NT2/D1 (cell line): ENCODE results near the gene LARGE1.

ENCODE experiments used
- DNase-seq: peaks from one replicate; pipeline ENCODE4 v3.0.0-alpha.2; 2011; ENCODE audit warnings: low read depth, low spot score
- H3K27me3 ChIP-seq: 2 replicates; pipeline ENCODE4 v1.6.0; 2011; ENCODE audit warnings: mild to moderate bottlenecking; ENCODE audit not compliant: insufficient read length, insufficient read depth
- H3K36me3 ChIP-seq: 2 replicates; pipeline ENCODE4 v1.6.1; 2011; ENCODE audit warnings: mild to moderate bottlenecking, low read length, mixed read lengths; ENCODE audit not compliant: insufficient read depth, insufficient read length
- H3K4me1 ChIP-seq: 2 replicates; pipeline ENCODE4 v1.5.1; 2011; ENCODE audit not compliant: insufficient read depth, insufficient read length
- H3K4me3 ChIP-seq: 2 replicates; pipeline ENCODE4 v1.5.1; 2011; ENCODE audit warnings: low read depth; ENCODE audit not compliant: insufficient read length
- H3K9ac ChIP-seq: 2 replicates; pipeline ENCODE4 v1.6.0; 2011; ENCODE audit warnings: low read depth; ENCODE audit not compliant: insufficient read length
- H3K9me3 ChIP-seq: 2 replicates; pipeline ENCODE4 v1.5.1; 2011; ENCODE audit warnings: mild to moderate bottlenecking, low read length; ENCODE audit not compliant: insufficient read depth
- SUZ12 ChIP-seq: IDR thresholded peaks from 2 replicates; pipeline ENCODE4 v1.6.1; 2011; ENCODE audit not compliant: insufficient read length, insufficient read depth; ENCODE audit errors: extremely low read depth
- YY1 ChIP-seq: IDR thresholded peaks from 2 replicates; pipeline ENCODE4 v1.6.1; 2011; ENCODE audit not compliant: insufficient read length, insufficient read depth
- ZNF274 ChIP-seq: IDR thresholded peaks from 2 replicates; pipeline ENCODE4 v1.6.1; 2011; ENCODE audit warnings: mild to moderate bottlenecking, low read depth, low read length

LARGE1 gene

DNA sequence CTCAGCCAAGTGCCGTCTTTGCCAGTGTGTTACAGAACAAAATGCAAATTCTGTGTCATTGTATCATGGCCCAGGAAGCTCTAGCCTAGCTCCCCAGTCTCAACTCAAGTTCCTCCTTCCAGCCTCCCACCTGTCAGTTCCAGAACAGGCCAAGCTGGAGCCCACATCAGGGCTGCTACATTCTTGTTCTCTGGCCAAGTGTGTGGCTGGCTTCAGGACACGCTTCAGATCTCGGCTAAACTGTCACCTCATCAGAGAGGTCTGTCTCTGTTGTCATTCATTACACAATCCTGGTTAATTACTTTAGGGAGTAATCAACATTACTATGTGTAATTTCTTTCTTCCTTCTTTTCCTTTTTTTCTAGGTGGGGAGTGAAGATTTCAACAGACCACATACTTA, 515.1 kb downstream of the LARGE1 start:
- DNase-seq: no peak
- Histone ChIP-seq H3K9ac (no peak overlapping the region), H3K9me3 (no peaks in the 10 kb centered on the region), H3K4me3 (no peak overlapping the region), H3K27me3 (no peaks in the 10 kb centered on the region), H3K4me1 (no peaks in the 10 kb centered on the region), H3K36me3 (peaks cover 3% of the 10 kb centered on the region)
- no peak for TF ChIP-seq YY1
- no peak for TF ChIP-seq SUZ12
- no peak for TF ChIP-seq ZNF274

DNA sequence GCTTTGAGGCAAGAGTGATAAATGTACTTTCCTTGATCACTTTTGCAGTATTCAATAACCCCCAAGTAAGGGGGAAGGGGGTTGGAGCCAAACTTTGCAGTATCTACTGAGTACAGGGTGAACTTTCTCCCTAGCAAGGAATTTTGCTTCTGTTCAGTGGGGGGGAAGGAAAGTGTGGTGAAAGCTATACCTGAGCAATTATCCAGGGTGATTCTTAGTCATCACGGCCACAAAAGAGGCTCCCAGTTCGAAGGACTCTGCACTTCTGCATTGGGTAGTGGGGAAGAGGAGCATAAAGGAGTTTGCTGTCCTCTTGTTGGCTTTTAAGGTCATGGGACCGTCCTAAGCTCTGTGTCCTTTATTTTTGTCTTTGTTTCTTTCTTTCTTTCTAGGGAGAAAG, 515.6 kb downstream of the LARGE1 start:
- H3K36me3 ChIP-seq: peaks cover 3% of the 10 kb centered on the region
- no peak overlapping the region for H3K9ac ChIP-seq
- H3K9me3 ChIP-seq: no peaks in the 10 kb centered on the region
- no peaks in the 10 kb centered on the region for H3K27me3 ChIP-seq
- no peak for DNase-seq
- H3K4me3 ChIP-seq: no peak overlapping the region
- TF ChIP-seq SUZ12 (no peak), ZNF274 (no peak)
- no peaks in the 10 kb centered on the region for H3K4me1 ChIP-seq

DNA sequence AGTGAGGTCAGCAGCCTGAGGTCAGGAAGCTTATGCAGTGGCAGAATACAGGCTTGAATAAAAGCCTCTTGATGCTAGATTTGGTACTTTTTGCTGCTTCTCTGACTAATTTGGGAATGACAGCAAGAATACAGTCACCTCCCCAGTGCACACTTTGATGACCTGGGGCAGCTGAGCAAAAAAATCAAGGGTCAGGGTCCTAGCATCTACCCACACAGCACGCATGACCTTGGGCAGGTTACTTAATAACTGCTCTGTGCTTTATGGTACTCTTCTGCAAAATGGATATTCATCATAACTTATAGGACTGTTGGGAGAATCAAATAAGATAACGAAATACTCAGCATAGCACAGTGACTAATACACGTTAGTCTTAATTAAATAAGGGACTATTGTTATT, 518.0 kb downstream of the LARGE1 start:
- H3K27me3 ChIP-seq: no peaks in the 10 kb centered on the region
- H3K4me3 ChIP-seq: no peak overlapping the region
- H3K4me1 ChIP-seq: no peaks in the 10 kb centered on the region
- TF ChIP-seq SUZ12: no peak
- no peak for TF ChIP-seq YY1
- no peak for TF ChIP-seq ZNF274
- no peak for DNase-seq
- H3K36me3 ChIP-seq: peaks cover 3% of the 10 kb centered on the region
- H3K9ac ChIP-seq: no peak overlapping the region
- H3K9me3 ChIP-seq: no peaks in the 10 kb centered on the region

DNA sequence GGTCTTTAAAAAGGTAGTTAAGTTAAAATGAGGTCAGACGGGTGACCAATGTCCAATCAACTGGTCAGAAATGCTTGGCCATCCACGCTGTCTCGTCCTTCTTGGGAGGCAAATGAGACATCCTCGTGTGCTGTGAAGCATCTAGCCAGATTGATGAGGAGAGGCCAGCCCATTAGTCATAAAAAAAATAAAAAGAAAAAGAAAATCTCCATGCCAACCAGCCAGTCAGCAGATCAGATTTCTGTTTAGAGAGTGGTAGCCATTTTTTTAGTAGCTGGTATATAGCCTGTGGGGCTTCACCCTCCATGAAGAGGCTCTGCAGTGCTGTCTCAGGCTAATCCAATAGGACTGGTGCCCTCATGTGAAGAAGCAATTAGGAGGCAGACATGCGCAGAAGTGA, 519.0 kb downstream of the LARGE1 start:
- Histone ChIP-seq H3K36me3 (peaks cover 3% of the 10 kb centered on the region), H3K9me3 (no peaks in the 10 kb centered on the region), H3K27me3 (no peaks in the 10 kb centered on the region), H3K4me3 (no peak overlapping the region), H3K9ac (no peak overlapping the region), H3K4me1 (no peaks in the 10 kb centered on the region)
- no peak for DNase-seq
- TF ChIP-seq SUZ12 (no peak), ZNF274 (no peak), YY1 (no peak)

DNA sequence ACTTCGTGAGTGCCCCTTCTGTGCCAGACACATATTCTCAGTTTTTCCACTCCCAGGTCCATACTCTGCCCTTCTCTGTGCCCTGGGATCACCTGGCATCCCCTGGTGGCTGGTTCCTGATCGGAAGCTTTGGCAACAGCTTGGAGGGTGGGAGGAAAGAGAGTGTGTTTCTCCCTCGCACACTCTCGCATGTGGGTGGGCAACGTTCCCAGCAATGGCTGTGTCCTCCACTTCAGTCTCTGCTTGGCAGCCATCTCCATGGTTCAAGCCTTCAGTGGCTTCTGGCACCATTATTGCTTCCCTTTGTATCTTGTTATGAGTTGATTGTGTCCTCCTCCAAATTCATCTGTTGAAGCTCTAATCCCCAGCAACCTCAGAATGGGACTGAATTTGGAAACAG, 519.4 kb downstream of the LARGE1 start:
- H3K9ac ChIP-seq: no peak overlapping the region
- H3K9me3 ChIP-seq: no peaks in the 10 kb centered on the region
- TF ChIP-seq ZNF274 (no peak), SUZ12 (no peak), YY1 (no peak)
- no peaks in the 10 kb centered on the region for H3K27me3 ChIP-seq
- H3K36me3 ChIP-seq: peaks cover 3% of the 10 kb centered on the region
- H3K4me3 ChIP-seq: no peak overlapping the region
- no peak for DNase-seq
- no peaks in the 10 kb centered on the region for H3K4me1 ChIP-seq

DNA sequence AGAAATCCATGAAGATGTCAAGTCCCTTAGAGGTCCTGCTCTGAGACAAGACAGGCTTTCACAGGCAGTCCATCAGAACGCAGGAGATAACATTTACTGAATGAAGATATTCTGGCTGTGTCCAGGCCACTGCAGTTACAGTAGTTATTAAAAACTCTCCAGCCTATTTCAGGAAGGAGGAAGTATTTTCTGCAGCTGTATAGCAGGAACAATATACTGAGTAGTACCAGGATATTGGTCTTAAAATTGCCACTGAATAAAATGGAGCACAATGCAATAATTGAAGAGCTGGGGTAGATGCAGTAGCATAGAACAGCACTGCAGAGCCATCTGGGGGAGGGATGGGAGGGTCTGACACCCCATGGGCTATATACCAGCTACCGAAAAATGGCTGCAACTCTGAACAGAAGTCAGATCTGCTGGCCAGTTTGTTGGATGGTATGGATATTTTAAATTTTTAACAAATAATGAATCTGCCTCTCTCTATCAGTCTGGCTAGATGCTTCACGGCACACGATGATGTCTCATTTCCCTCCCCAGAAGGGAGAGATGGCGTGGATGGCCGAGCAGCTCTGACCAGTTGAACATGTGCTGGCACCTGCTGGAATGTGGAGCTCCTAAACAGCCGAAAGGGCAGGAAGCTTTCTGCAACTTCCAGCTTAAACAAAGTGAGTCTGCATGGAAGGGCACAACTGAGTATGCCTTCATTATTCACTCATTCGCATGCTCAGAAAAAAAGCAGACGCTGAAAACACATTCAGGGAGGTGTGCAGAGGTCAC, 520.0 kb downstream of the LARGE1 start:
- TF ChIP-seq ZNF274: no peak
- no peak for TF ChIP-seq SUZ12
- Histone ChIP-seq H3K27me3 (no peaks in the 10 kb centered on the region), H3K9ac (no peak overlapping the region), H3K4me3 (no peak overlapping the region), H3K36me3 (peaks cover 3% of the 10 kb centered on the region), H3K4me1 (no peaks in the 10 kb centered on the region), H3K9me3 (no peaks in the 10 kb centered on the region)
- DNase-seq: no peak

DNA sequence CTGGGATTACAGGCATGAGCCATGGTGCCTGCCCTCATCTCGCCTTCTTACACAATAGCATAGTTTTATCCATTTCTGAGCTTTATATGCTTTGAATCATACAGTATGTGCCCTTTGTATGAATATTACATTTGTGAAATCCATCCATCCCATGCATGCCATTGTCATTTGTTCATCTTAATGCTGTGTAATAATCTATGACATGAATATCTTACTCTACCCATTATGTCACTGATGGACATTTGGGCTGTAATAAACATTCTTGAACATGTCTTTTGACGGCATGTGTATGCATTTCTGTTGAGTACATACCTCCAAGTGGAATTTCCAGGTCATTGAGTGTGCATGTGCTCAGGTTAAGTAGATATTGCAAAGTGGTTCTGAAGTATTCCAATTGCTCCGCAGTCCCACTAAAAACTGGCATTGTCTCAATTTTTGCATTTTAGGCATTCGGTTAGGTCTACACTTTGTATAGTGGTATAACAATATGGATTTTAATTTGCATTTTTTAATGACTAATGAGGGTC, 522.8 kb downstream of the LARGE1 start:
- Histone ChIP-seq H3K27me3 (no peaks in the 10 kb centered on the region), H3K4me3 (no peak overlapping the region), H3K9ac (no peak overlapping the region), H3K4me1 (no peaks in the 10 kb centered on the region), H3K9me3 (no peaks in the 10 kb centered on the region), H3K36me3 (peaks cover 3% of the 10 kb centered on the region)
- DNase-seq: no peak
- no peak for TF ChIP-seq YY1
- TF ChIP-seq SUZ12: no peak
- TF ChIP-seq ZNF274: no peak

DNA sequence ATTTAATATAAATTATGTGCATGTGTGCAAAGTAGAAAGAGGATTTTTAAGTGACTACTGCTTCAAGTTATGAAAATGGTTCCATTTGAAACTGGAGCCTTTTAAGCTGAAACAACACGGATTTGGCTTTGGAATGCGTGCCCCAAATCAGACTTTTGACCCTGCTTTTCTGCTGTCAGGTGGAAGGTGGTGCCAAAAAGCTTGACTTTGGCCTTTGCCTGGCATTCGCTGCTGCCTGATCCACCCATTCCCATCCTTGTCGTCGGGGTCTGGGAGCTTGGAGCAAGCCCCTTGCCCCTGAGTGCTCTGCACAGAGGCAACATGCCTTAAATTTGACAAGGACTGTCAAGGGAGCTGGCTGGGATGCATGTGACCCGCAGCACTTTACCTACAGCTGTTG, 526.8 kb downstream of the LARGE1 start:
- Histone ChIP-seq H3K9me3 (no peaks in the 10 kb centered on the region), H3K36me3 (no peaks in the 10 kb centered on the region), H3K4me1 (no peaks in the 10 kb centered on the region), H3K9ac (no peak overlapping the region), H3K27me3 (no peaks in the 10 kb centered on the region), H3K4me3 (no peak overlapping the region)
- no peak for DNase-seq
- TF ChIP-seq SUZ12 (no peak), ZNF274 (no peak), YY1 (no peak)
